Thoracic aorta (tissue), 2 donors: ENCODE results near the gene LRCOL1. TPM values are rescaled to one million over a fixed set of nuclear protein-coding genes. Genes with fewer than 3 reads are reported as not detected.

Source experiments
- ATAC-seq: fragments of 150-250 bp; one replicate; pipeline ENCODE4 v1.8.0; 2017; ENCODE audit warnings: low read depth; ENCODE audit not compliant: insufficient number of reproducible peaks, low FRiP score
- DNase-seq: peaks from one replicate; pipeline ENCODE4 v3.0.0-alpha.2; 2020; ENCODE audit warnings: low spot score
- H3K27ac ChIP-seq, 2 donors: fragments of 200-600 bp; sonication (generic); 1 replicate in 1 of 2; 2 replicates in 1 of 2; pipeline ENCODE4 v1.5.1; 2016; ENCODE audit warnings: mild to moderate bottlenecking in 2 of 2, moderate library complexity in 2 of 2
- H3K27me3 ChIP-seq: fragments of 200-600 bp; sonication (generic); replicated peaks from 2 replicates; pipeline ENCODE4 v1.6.0; 2016; ENCODE audit warnings: mild to moderate bottlenecking; ENCODE audit not compliant: insufficient read depth
- H3K36me3 ChIP-seq: fragments of 200-600 bp; sonication (generic); one replicate; pipeline ENCODE4 v1.5.1; 2016
- H3K4me1 ChIP-seq, 2 donors: fragments of 200-600 bp; sonication (generic); 1 replicate in 1 of 2; 2 replicates in 1 of 2; pipeline versions ENCODE4 v1.5.1 to v1.6.0; 2016; ENCODE audit warnings: low read depth in 2 of 2, mild to moderate bottlenecking in 1 of 2; ENCODE audit not compliant: control insufficient read depth in 1 of 2
- H3K4me3 ChIP-seq: fragments of 200-600 bp; sonication (generic); 2 replicates; pipeline ENCODE4 v1.5.1; 2016; ENCODE audit warnings: mild to moderate bottlenecking
- H3K9me3 ChIP-seq: fragments of 200-600 bp; sonication (generic); 2 replicates; pipeline ENCODE4 v1.5.1; 2016
- total RNA-seq, 2 donors: library from RNA; depleted of rRNA; stranded (reverse); fragments of >200 nt; gene quantifications; one replicate each; pipeline versions ENCODE4 v1.1.0 to v1.2.3, GENCODE V29; 2016
- TF ChIP-seq, protein P1 (sequence below): fragments of 200-600 bp; sonication (generic); IDR thresholded peaks from one replicate; pipeline ENCODE4 v1.5.1; 2019; ENCODE audit warnings: antibody characterized with exemption

Gene LRCOL1
- total RNA-seq, 2 donors from 2014 or later, result not detected

DNA sequence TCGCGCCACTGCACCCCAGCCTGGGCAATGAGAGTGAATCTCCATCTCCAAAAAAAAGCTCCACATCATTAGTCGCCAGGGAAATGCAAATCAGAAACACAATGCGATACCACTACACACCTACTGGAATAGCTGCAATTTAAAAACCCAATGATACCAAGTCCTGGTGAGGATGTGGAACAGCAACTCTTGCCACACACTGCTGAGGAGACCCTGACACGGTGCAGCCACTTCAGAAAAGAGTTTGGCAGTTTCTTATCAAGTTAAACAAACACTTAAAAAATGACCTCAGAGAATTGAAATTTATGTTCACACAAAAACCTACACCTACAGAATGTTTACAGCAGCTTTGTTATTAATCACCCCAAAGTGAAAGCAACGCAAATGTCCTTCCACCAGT is 20.3 kb upstream of the LRCOL1 start:
- TF ChIP-seq, protein P1, sequence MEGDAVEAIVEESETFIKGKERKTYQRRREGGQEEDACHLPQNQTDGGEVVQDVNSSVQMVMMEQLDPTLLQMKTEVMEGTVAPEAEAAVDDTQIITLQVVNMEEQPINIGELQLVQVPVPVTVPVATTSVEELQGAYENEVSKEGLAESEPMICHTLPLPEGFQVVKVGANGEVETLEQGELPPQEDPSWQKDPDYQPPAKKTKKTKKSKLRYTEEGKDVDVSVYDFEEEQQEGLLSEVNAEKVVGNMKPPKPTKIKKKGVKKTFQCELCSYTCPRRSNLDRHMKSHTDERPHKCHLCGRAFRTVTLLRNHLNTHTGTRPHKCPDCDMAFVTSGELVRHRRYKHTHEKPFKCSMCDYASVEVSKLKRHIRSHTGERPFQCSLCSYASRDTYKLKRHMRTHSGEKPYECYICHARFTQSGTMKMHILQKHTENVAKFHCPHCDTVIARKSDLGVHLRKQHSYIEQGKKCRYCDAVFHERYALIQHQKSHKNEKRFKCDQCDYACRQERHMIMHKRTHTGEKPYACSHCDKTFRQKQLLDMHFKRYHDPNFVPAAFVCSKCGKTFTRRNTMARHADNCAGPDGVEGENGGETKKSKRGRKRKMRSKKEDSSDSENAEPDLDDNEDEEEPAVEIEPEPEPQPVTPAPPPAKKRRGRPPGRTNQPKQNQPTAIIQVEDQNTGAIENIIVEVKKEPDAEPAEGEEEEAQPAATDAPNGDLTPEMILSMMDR, result no peak
- no peak for ATAC-seq

DNA sequence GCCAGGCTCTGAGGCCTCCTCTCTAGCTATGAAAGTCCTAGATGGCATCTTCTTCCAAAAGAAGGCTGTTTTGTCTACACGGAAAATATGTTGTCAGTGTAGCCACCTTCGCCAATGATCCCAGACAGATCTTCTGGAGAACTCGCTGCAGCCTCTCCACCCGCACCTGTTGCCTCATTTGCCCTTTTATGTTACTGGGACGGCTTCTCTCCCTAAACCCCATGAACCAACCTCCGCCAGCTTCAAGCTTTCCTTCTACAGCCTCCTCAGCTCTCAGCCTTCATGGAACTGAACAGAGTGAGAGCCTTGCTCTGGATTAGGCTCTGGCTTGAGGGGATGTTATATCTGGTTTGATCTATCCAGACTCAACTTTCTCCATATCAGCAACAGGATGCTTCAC is 18.9 kb upstream of the LRCOL1 start:
- no peaks in the 10 kb centered on the region for H3K9me3 ChIP-seq
- peaks cover 45% of the 10 kb centered on the region for H3K36me3 ChIP-seq
- H3K4me1 ChIP-seq, result no peaks in the 10 kb centered on the region
- H3K27ac ChIP-seq, result no peak overlapping the region
- no peak for ATAC-seq
- TF ChIP-seq, protein P1, result no peak
- no peak for DNase-seq
- H3K27me3 ChIP-seq, result no peaks in the 10 kb centered on the region
- H3K4me3 ChIP-seq, result no peak overlapping the region

More for the DNA sequence above, 20.3 kb upstream of the LRCOL1 start:
- Histone ChIP-seq H3K27ac (no peak overlapping the region), H3K4me1 (no peaks in the 10 kb centered on the region), H3K9me3 (no peaks in the 10 kb centered on the region), H3K4me3 (no peak overlapping the region), H3K36me3 (peaks cover 44% of the 10 kb centered on the region), H3K27me3 (no peaks in the 10 kb centered on the region)
- DNase-seq, result no peak

DNA sequence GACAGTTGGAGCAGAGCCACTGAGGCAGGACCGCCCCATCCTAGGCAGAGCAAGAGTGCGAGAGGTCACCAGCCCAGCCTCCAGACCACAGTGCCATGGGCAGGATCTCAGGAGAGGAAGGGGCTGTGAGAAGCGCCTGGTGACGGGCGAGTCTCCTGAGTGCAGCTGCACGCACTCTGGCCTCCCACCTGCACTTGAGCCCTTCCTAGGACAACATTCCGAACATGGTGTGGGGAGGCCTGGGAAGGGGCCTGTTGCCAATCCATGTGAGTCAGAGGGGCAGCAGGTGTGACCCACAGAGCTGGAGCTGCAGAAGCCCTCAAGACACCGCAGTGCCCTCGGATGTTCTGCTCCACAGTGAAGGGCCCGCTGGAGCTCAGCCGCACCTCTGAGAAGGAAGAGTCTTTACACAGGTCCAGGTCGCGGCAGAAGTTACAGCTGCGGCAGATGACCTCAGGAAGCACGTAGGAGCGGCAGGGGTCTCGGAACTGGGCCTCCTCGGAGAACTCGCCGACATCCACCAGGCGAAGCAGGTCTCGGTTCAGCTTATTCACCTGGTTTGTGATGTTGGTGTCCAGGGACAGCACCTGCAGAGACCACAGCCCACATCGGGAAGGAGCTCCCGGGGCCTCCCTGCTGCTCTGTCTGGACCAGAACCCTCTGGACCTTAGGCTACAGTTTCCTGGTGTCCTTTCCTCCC is 15.5 kb upstream of the LRCOL1 start:
- TF ChIP-seq, protein P1, result no peak
- no peak for ATAC-seq
- peaks cover 0 to 6% of the 10 kb centered on the region in 2 donors for H3K4me1 ChIP-seq
- DNase-seq, result no peak
- H3K9me3 ChIP-seq, result no peaks in the 10 kb centered on the region
- H3K36me3 ChIP-seq, result peaks cover 27% of the 10 kb centered on the region
- no peak overlapping the region for H3K4me3 ChIP-seq
- H3K27me3 ChIP-seq, result no peaks in the 10 kb centered on the region
- no peak overlapping the region for H3K27ac ChIP-seq

DNA sequence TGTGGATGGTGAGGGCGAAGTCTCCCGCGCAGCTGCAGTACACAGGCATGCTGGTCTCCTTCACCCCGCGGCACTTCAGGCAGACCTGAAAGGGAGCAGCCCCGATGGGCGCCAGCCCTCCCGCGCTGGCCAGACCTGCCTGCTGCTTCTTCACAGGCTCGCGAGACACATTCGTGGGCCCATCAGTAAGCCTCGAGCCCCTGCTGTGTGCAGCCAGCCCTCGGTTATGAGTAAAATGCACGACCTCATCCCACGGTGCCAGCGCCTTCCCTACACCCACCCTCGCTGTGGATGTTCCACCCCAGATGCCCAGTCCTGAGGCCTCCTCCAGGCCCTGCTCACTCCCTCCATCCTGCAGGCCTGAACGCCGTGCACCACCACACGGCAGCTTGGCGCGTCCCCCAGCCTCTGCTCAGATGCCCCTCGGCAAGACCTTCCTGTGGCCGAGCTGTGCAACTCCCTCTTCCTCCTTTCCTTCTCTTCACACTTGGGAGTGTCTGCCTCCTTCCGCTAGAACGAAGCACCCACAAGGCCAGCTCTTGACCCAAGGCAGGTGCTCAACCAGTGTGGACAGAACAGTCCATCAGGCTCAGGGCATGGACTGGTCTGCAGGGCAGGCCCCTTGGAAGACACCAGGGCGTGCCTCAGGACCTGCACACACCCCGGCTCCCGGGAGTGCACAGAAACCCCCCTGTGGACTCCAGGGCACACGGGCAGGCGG is 14.7 kb upstream of the LRCOL1 start:
- no peaks in the 10 kb centered on the region for H3K9me3 ChIP-seq
- peaks cover 23% of the 10 kb centered on the region for H3K36me3 ChIP-seq
- TF ChIP-seq, protein P1, result no peak
- no peak overlapping the region for H3K4me3 ChIP-seq
- DNase-seq (no peak), ATAC-seq (no peak)
- no peak overlapping the region for H3K27ac ChIP-seq
- H3K4me1 ChIP-seq, result peaks cover 0 to 6% of the 10 kb centered on the region in 2 donors
- H3K27me3 ChIP-seq, result no peaks in the 10 kb centered on the region

DNA sequence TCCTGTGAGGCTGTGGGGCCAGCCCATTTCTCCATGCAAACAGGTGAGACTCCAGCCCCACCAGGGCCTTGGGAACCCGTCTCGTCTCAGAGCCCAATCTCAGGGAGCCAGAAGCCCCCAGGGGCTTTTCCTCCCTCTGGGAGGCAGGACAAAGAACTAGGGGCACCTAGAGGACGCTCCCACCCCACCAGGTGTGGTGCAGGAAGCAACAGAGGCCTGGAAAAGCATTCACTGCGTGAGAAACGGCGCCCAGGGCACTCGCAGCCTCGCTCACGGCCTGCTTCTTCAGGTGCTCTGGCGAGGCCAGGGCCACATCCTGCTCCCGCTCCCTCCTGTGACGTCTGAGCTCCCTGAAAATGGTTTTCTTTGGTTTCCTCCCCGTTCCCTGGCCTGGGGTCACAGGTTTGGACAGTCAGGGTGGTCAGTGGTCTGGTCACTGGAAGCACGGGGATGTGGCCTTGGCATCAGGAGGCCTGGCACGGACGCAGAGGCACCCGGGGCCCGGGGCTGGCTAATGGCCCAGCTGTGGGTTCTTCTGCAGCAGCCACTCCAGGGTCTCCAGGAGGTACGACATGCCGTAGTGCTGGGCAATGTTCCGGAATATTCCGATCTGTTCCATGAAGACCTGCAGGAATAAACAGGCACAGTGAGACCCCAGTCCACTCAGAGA is 13.9 kb upstream of the LRCOL1 start:
- Histone ChIP-seq H3K36me3 (peaks cover 18% of the 10 kb centered on the region), H3K4me1 (peaks cover 0 to 6% of the 10 kb centered on the region in 2 donors), H3K4me3 (no peak overlapping the region), H3K9me3 (no peaks in the 10 kb centered on the region), H3K27ac (no peak overlapping the region), H3K27me3 (no peaks in the 10 kb centered on the region)
- DNase-seq (no peak), ATAC-seq (no peak)
- TF ChIP-seq, protein P1, result no peak
